Measurements from ENCODE around the gene SLIT3. TPM values are rescaled to one million over a fixed set of nuclear protein-coding genes. Genes with fewer than 3 reads are reported as not detected.

Gene SLIT3
- total and polyA plus RNA-seq, 2 donors from 2014 or later, result 14.5 to 54.1 TPM

DNA sequence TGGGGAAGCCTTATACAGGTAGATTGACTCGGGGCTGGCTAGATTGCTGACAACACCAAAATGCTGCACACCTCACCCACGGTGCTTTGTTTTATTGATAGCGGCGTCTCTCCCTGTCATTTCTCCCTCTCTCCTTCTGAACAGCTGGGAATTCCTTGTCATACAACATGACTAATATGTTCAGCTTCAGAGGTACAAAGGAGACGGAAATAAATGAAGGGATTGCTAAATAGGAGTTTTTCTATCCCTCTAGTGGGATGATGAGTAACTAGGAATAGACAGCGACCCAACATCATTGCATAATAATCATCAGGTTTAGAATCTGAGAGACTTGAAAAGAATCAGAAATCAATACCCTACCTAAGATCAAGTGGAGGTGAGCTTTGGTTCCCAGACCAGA is 384.1 kb downstream of the SLIT3 start:
- TF ChIP-seq, protein P1, sequence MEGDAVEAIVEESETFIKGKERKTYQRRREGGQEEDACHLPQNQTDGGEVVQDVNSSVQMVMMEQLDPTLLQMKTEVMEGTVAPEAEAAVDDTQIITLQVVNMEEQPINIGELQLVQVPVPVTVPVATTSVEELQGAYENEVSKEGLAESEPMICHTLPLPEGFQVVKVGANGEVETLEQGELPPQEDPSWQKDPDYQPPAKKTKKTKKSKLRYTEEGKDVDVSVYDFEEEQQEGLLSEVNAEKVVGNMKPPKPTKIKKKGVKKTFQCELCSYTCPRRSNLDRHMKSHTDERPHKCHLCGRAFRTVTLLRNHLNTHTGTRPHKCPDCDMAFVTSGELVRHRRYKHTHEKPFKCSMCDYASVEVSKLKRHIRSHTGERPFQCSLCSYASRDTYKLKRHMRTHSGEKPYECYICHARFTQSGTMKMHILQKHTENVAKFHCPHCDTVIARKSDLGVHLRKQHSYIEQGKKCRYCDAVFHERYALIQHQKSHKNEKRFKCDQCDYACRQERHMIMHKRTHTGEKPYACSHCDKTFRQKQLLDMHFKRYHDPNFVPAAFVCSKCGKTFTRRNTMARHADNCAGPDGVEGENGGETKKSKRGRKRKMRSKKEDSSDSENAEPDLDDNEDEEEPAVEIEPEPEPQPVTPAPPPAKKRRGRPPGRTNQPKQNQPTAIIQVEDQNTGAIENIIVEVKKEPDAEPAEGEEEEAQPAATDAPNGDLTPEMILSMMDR (IDR thresholded peaks at IDR 0.05; ENCODE audit: borderline replicate concordance, extremely low read depth, insufficient read depth), result no peak
- Histone ChIP-seq H3K27me3 (ENCODE audit: control insufficient read depth, insufficient read depth, low read length) (no peaks in the 10 kb centered on the region), H3K9me3 (ENCODE audit: control insufficient read depth in 2 of 3, insufficient read depth in 1 of 3, low read length in 3 of 3) (no peaks in the 10 kb centered on the region), H3K27ac (ENCODE audit: low read depth in 2 of 2, low read length in 2 of 2) (no peak overlapping the region), H3K36me3 (ENCODE audit: control insufficient read depth in 2 of 3, insufficient read depth in 3 of 3, low read length in 3 of 3) (no peaks in the 10 kb centered on the region), H3K4me3 (ENCODE audit: low read length in 3 of 3) (no peak overlapping the region), H3K9ac (ENCODE audit: low read length in 3 of 3) (no peak overlapping the region), H3K4me1 (ENCODE audit: control insufficient read depth in 2 of 3, insufficient read depth in 2 of 3, low read depth in 1 of 3, low read length in 3 of 3) (peaks cover 0 to 6% (median 2%) of the 10 kb centered on the region in 3 donors)
- FAIRE-seq (no peak), DNase-seq (no peak)
- intact Hi-C loops (cut with DNase I), result no loop called here

DNA sequence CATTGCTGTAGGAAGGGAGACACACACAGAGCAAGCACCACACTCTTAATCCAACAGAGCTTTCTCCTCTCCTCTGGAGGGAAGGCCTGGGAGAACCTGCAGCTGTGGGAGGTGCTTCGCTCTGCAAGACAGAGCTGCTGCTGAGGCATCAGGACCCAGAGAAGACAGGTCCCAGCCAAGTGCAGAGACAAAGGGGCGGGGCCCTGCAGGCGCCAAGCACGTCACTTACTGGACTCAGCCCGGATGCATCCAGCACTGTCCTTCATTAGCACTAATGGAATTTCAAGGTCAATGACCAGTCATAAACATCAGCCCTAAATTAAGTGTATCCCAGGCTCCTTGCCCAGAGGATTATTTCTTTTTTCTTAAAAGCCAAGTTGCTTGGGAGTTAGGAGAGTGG is 384.7 kb downstream of the SLIT3 start:
- no peaks in the 10 kb centered on the region for H3K9me3 ChIP-seq (ENCODE audit: control insufficient read depth in 2 of 3, insufficient read depth in 1 of 3, low read length in 3 of 3)
- DNase-seq, result peak; percentile 82 to 94 (median 88)
- H3K4me3 ChIP-seq (ENCODE audit: low read length in 3 of 3), result no peak overlapping the region
- peaks cover 0 to 6% (median 2%) of the 10 kb centered on the region in 3 donors for H3K4me1 ChIP-seq (ENCODE audit: control insufficient read depth in 2 of 3, insufficient read depth in 2 of 3, low read depth in 1 of 3, low read length in 3 of 3)
- TF ChIP-seq, protein P1 (IDR thresholded peaks at IDR 0.05; ENCODE audit: borderline replicate concordance, extremely low read depth, insufficient read depth), result no peak
- no peak overlapping the region for H3K27ac ChIP-seq (ENCODE audit: low read depth in 2 of 2, low read length in 2 of 2)
- FAIRE-seq, result no peak
- no peak overlapping the region for H3K9ac ChIP-seq (ENCODE audit: low read length in 3 of 3)
- intact Hi-C loops (cut with DNase I), result no loop called here
- no peaks in the 10 kb centered on the region for H3K27me3 ChIP-seq (ENCODE audit: control insufficient read depth, insufficient read depth, low read length)
- no peaks in the 10 kb centered on the region for H3K36me3 ChIP-seq (ENCODE audit: control insufficient read depth in 2 of 3, insufficient read depth in 3 of 3, low read length in 3 of 3)

DNA sequence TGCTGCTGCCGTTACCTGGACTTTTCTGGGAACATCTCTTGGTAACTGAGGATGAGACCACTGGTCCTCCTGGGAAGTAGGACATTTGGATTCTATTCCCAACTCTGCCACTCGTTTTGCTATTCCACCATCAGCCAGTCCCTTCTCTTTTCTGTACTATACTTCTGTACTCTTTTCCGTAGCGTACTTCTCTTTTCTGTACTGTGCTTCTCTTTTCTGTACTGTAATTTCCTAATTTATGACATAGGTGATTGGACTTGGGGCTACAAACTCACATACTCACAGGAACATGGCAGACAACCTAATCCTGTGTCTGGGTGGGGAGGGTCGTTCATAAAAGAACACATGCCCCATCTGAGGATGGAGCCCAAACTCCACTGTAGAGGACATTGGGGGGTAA is 386.4 kb downstream of the SLIT3 start:
- Histone ChIP-seq H3K9me3 (ENCODE audit: control insufficient read depth in 2 of 3, insufficient read depth in 1 of 3, low read length in 3 of 3) (no peaks in the 10 kb centered on the region), H3K27ac (ENCODE audit: low read depth in 2 of 2, low read length in 2 of 2) (no peak overlapping the region), H3K9ac (ENCODE audit: low read length in 3 of 3) (no peak overlapping the region), H3K4me3 (ENCODE audit: low read length in 3 of 3) (no peak overlapping the region), H3K4me1 (ENCODE audit: control insufficient read depth in 2 of 3, insufficient read depth in 2 of 3, low read depth in 1 of 3, low read length in 3 of 3) (peaks cover 0 to 6% (median 2%) of the 10 kb centered on the region in 3 donors), H3K36me3 (ENCODE audit: control insufficient read depth in 2 of 3, insufficient read depth in 3 of 3, low read length in 3 of 3) (no peaks in the 10 kb centered on the region), H3K27me3 (ENCODE audit: control insufficient read depth, insufficient read depth, low read length) (no peaks in the 10 kb centered on the region)
- TF ChIP-seq, protein P1 (IDR thresholded peaks at IDR 0.05; ENCODE audit: borderline replicate concordance, extremely low read depth, insufficient read depth), result no peak
- no peak for FAIRE-seq
- DNase-seq, result no peak
- intact Hi-C loops (cut with DNase I), result no loop called here

DNA sequence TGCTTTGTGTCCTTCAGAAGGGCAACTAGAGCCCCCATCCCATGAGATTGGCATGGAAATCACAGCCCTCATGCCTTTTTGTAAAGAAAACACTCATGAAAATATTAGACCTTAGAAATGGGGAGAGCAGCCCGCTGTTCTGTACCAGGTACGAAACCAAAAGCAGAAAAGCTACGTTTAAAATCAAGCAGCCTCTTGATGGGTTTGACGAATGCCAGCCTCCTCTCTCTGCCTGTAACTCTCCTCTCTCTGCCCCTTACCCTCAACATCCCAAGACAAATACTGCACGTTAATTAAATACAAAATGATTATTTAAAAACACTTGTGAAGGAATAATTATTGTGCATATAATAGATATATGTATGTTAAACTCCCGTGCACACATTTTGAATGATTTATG is 390.1 kb downstream of the SLIT3 start:
- Histone ChIP-seq H3K9ac (ENCODE audit: low read length in 3 of 3) (no peak overlapping the region), H3K9me3 (ENCODE audit: control insufficient read depth in 2 of 3, insufficient read depth in 1 of 3, low read length in 3 of 3) (no peaks in the 10 kb centered on the region), H3K4me1 (ENCODE audit: control insufficient read depth in 2 of 3, insufficient read depth in 2 of 3, low read depth in 1 of 3, low read length in 3 of 3) (no peaks in the 10 kb centered on the region), H3K4me3 (ENCODE audit: low read length in 3 of 3) (no peak overlapping the region), H3K36me3 (ENCODE audit: control insufficient read depth in 2 of 3, insufficient read depth in 3 of 3, low read length in 3 of 3) (no peaks in the 10 kb centered on the region), H3K27me3 (ENCODE audit: control insufficient read depth, insufficient read depth, low read length) (no peaks in the 10 kb centered on the region), H3K27ac (ENCODE audit: low read depth in 2 of 2, low read length in 2 of 2) (no peak overlapping the region)
- intact Hi-C loops (cut with DNase I), result no loop called here
- TF ChIP-seq, protein P1 (IDR thresholded peaks at IDR 0.05; ENCODE audit: borderline replicate concordance, extremely low read depth, insufficient read depth), result no peak
- FAIRE-seq, result no peak
- DNase-seq, result no peak
